Ascending aorta (tissue), 2 donors: Measurements from ENCODE around the gene ULK4. TPM values are rescaled to one million over a fixed set of nuclear protein-coding genes. Genes with fewer than 3 reads are reported as not detected.

ENCODE experiments used
- DNase-seq, 2 donors: peaks; one replicate each; pipeline ENCODE4 v3.0.0-alpha.2; 2019; ENCODE audit warnings: low spot score in 2 of 2
- H3K27ac ChIP-seq, 2 donors: fragments of 200-600 bp; sonication (generic); one replicate each; pipeline ENCODE4 v1.5.1; 2016 to 2017; ENCODE audit warnings: mild to moderate bottlenecking in 1 of 2
- H3K27me3 ChIP-seq: fragments of 200-600 bp; sonication (generic); one replicate; pipeline ENCODE4 v1.5.1; 2017
- H3K36me3 ChIP-seq, 2 donors: fragments of 200-600 bp; sonication (generic); one replicate each; pipeline ENCODE4 v1.5.1; 2016
- H3K4me1 ChIP-seq, 2 donors: fragments of 200-600 bp; sonication (generic); one replicate each; pipeline ENCODE4 v1.5.1; 2016 to 2017; ENCODE audit warnings: mild to moderate bottlenecking in 1 of 2
- H3K4me3 ChIP-seq, 2 donors: fragments of 200-600 bp; sonication (generic); one replicate each; pipeline ENCODE4 v1.5.1; 2016 to 2017; ENCODE audit warnings: mild to moderate bottlenecking in 1 of 2
- H3K9me3 ChIP-seq, 2 donors: fragments of 200-600 bp; sonication (generic); one replicate each; pipeline ENCODE4 v1.5.1; 2016
- intact Hi-C: fragments of 100-400 bp; cut with DNase I; formaldehyde crosslinking; loops from one replicate; pipeline ENCODE4 v1.15.1; 2023
- total RNA-seq: library from RNA; depleted of rRNA; stranded (reverse); fragments of >200 nt; gene quantifications from one replicate; pipeline ENCODE4 v1.1.0, GENCODE V29; 2016
- TF ChIP-seq, protein P1 (sequence below), 3 experiments: fragments of 200-600 bp in 2 of 3; fragments of 450-650 bp in 1 of 3; sonication (generic) in 2 of 3; IDR thresholded peaks; one replicate each; pipeline ENCODE4 v1.5.1; 2016 to 2019; ENCODE audit warnings: antibody characterized with exemption in 3 of 3, mild to moderate bottlenecking in 1 of 3, moderate library complexity in 1 of 3

ULK4 gene
- total RNA-seq, 1 donor from 2014 or later: 4.2 TPM

DNA sequence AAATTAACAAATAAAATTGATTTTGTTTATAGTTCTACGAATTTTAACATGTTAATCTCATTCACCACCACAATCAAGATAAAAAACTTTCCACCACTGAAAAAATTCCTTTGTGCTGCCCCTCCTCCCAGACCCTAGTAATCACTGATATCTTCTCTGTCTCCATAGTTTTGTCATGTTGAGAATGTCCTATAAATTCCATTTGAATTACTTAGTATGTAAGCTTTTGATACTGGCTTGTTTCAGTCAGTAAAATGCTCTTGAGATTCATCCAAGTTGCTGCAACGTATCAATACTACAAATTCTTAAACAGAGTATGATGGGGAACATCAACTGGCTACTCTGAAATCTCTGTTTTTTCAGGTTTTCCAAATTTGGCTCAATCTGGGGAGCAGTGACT, 633.0 kb downstream of the ULK4 start:
- Histone ChIP-seq H3K27ac (no peak overlapping the region), H3K36me3 (no peaks in the 10 kb centered on the region), H3K27me3 (no peaks in the 10 kb centered on the region), H3K4me1 (no peaks in the 10 kb centered on the region), H3K9me3 (no peaks in the 10 kb centered on the region), H3K4me3 (no peak overlapping the region)
- DNase-seq: no peak
- intact Hi-C loops: no loop called here
- TF ChIP-seq, protein P1, sequence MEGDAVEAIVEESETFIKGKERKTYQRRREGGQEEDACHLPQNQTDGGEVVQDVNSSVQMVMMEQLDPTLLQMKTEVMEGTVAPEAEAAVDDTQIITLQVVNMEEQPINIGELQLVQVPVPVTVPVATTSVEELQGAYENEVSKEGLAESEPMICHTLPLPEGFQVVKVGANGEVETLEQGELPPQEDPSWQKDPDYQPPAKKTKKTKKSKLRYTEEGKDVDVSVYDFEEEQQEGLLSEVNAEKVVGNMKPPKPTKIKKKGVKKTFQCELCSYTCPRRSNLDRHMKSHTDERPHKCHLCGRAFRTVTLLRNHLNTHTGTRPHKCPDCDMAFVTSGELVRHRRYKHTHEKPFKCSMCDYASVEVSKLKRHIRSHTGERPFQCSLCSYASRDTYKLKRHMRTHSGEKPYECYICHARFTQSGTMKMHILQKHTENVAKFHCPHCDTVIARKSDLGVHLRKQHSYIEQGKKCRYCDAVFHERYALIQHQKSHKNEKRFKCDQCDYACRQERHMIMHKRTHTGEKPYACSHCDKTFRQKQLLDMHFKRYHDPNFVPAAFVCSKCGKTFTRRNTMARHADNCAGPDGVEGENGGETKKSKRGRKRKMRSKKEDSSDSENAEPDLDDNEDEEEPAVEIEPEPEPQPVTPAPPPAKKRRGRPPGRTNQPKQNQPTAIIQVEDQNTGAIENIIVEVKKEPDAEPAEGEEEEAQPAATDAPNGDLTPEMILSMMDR (IDR thresholded peaks at IDR 0.05): no peak

- H3K27ac ChIP-seq: no peak overlapping the region
- H3K36me3 ChIP-seq: no peaks in the 10 kb centered on the region
- intact Hi-C loops: no loop called here
- H3K4me1 ChIP-seq: no peaks in the 10 kb centered on the region
- TF ChIP-seq, protein P1 (IDR thresholded peaks at IDR 0.05): no peak
- H3K4me3 ChIP-seq: no peak overlapping the region
- H3K9me3 ChIP-seq: no peaks in the 10 kb centered on the region
- no peaks in the 10 kb centered on the region for H3K27me3 ChIP-seq
- no peak for DNase-seq
These were observed 634.2 kb downstream of the ULK4 start for GRCh38 chr3:41327718-41328117.

GRCh38 chr3:41324156-41324475, 637.8 kb downstream of the ULK4 start:
- TF ChIP-seq, protein P1 (IDR thresholded peaks at IDR 0.05): no peak
- H3K9me3 ChIP-seq: no peaks in the 10 kb centered on the region
- H3K36me3 ChIP-seq: no peaks in the 10 kb centered on the region
- intact Hi-C loops: no loop called here
- H3K4me3 ChIP-seq: no peak overlapping the region
- DNase-seq: no peak
- no peaks in the 10 kb centered on the region for H3K4me1 ChIP-seq
- H3K27ac ChIP-seq: no peak overlapping the region
- no peaks in the 10 kb centered on the region for H3K27me3 ChIP-seq

- DNase-seq: no peak
- Histone ChIP-seq H3K36me3 (no peaks in the 10 kb centered on the region), H3K27ac (no peak overlapping the region), H3K4me3 (no peak overlapping the region), H3K27me3 (no peaks in the 10 kb centered on the region), H3K4me1 (no peaks in the 10 kb centered on the region), H3K9me3 (no peaks in the 10 kb centered on the region)
- intact Hi-C loops: no loop called here
- TF ChIP-seq, protein P1 (IDR thresholded peaks at IDR 0.05): no peak
These were observed 638.3 kb downstream of the ULK4 start for GRCh38 chr3:41323467-41324155.

DNA sequence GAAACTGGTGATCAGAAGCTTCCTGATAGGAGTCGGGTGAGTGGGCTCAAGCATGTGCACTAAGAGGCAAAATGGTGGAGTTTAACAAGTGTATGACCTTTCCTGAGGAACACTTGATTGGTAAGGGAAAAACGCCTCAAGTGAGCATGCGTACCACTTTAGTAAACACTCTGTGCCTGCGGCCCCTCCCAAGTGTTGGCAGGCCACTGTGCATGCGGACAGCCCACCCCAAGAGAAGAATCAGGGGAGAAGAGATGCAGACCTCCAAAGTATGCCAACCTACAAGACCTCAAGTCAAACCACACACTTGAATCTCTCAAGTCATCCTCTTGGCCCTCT, 640.3 kb downstream of the ULK4 start:
- DNase-seq: no peak
- H3K27me3 ChIP-seq: no peaks in the 10 kb centered on the region
- H3K9me3 ChIP-seq: no peaks in the 10 kb centered on the region
- H3K36me3 ChIP-seq: no peaks in the 10 kb centered on the region
- TF ChIP-seq, protein P1 (IDR thresholded peaks at IDR 0.05): no peak
- no peaks in the 10 kb centered on the region for H3K4me1 ChIP-seq
- intact Hi-C loops: no loop called here
- no peak overlapping the region for H3K27ac ChIP-seq
- H3K4me3 ChIP-seq: no peak overlapping the region
